Activated CD4-positive, CD25-positive, alpha-beta regulatory T cell treated with anti-CD3 and anti-CD28 coated beads, Interleukin-2, amount 50 U/mL, for 24 hours (primary cell): ENCODE data around the gene KDM4B.

ENCODE experiments used
- ATAC-seq, 2 donors: fragments of 150-1000 bp; cut with Tn5 transposase; one replicate each; pipeline ENCODE4 v1.10.0; 2021; ENCODE audit warnings: mild to moderate bottlenecking in 1 of 2, moderate library complexity in 1 of 2

KDM4B gene

GRCh38 chr19:5074830-5075394, 106.0 kb downstream of the KDM4B start:
- no peak for ATAC-seq

GRCh38 chr19:5075597-5075996, 106.7 kb downstream of the KDM4B start:
- no peak for ATAC-seq

- ATAC-seq = no peak
Measured at GRCh38 chr19:5076440-5077208, 107.7 kb downstream of the KDM4B start.

GRCh38 chr19:5077209-5077515, 108.2 kb downstream of the KDM4B start:
- ATAC-seq = no peak

- ATAC-seq = no peak
Measured at GRCh38 chr19:5078182-5078581, 109.3 kb downstream of the KDM4B start.

DNA sequence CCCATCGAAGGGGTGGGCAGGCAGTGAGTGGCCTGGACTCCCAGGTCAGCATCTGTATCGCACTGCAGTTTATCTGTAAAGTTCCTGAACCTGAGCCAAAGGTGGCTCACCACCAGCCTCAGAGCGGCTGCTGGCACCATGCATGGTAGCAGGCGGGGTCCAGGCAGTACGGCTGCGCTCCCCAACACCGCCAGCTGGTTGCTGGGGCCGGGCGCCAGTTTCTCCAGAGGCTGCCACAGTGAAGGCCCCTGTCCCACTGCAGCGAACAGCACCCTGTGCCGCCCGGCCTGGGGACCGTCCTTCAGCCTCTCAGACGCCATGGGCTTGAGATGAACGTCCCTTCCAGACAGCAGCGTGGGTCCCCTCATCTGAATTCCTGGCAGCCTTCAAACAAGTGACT, 109.8 kb downstream of the KDM4B start:
- ATAC-seq = no peak

DNA sequence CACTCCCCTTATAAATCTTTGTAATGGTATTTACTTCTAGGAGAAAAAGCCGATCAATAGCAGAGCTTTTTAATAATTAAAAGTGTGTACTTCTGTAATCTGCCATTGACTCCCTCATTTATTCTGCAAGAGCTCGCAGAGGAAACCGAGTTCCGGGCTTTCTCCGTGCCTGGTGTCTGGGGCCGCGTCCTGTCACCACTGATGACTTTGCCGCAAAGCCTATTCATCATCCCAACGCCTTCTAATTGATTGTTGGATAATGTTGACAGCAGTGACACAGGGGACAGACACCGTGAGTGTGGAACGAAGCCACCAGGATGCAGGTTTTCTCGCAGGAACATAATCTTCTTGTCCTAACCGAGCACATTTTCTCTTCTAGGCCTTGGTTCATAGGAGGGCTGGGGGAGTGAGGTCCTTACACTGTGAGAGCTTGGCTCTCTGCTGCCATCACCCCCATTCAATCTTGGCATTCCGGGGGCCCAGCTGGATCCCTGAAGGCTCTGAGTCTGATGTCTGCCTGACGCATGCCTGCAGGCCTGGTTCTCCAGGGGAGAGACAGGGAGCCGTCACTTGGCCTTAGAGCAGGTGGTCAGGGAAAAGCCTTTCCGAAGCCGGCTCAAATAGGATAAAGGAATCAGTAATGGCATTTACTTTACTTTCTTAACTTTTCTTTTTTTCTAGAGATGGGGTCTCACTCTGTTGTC, 110.3 kb downstream of the KDM4B start:
- ATAC-seq = no peak

DNA sequence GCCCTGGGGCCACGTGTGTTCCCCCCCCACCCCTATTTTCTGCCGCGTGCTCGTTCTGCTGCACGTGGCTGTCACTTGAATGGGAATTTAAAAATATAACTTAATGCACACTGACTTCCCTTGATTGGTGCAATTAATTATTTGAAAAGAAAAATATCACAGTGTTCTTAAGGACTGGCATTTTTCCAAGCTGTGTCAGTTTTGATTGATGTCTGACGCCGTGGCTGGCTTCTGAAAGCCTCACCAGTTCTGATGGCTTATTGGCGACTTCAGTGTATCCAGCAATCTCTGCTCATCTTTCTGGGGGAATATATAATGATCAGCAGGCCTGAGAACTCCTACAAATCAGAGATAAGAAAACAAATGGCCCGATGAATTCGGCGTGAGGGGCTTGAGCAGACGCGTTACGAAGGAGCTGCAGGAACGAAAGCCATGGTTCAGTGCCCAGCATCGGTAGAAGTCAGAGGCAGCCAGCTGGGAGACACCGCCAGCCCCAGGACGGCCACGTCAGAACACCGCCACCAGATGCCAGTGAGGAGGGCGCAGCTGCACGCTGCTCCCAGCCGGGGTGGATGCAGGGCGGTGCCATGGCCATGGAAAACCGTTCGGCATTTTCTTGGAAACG, 111.2 kb downstream of the KDM4B start:
- ATAC-seq = no peak

- ATAC-seq = no peak
Measured at GRCh38 chr19:5080809-5081208, 111.9 kb downstream of the KDM4B start.

DNA sequence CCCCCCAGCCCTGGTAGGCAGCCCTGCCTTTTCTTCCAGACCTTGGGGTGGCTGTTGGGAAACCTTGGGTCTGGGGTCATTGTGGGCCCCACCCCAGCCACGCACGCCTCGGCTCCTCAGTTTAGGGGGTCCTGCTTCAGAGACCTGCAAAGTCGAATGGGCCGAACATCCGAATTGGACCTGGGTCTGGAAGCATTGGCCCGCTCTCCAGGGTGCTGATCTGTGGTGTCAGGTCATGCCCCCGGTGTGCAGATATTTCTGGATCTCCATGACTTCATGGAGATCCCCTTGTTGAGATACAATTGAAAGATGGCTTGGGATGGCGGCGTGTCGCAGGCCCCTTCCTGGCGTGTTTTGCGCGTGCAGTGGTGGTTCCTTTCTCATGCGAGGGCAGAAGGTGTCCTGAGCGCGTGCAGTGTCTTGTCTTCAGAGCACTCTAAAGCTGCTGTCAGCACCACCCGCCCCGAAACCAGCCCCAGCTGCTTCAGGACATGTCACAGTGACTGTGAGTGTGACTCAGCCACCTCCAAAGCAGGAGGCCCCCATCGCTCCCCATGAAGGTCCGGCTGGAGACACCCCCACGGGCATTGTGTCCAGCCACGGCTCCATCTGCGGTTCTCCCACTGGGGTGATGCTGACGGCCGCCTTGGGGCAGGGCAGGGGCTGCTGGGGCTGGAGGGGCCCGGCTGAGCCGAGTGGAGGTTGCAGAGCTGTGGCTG, 112.7 kb downstream of the KDM4B start:
- ATAC-seq = no peak

- no peak for ATAC-seq
Measured at GRCh38 chr19:5083547-5083965, 114.6 kb downstream of the KDM4B start.

DNA sequence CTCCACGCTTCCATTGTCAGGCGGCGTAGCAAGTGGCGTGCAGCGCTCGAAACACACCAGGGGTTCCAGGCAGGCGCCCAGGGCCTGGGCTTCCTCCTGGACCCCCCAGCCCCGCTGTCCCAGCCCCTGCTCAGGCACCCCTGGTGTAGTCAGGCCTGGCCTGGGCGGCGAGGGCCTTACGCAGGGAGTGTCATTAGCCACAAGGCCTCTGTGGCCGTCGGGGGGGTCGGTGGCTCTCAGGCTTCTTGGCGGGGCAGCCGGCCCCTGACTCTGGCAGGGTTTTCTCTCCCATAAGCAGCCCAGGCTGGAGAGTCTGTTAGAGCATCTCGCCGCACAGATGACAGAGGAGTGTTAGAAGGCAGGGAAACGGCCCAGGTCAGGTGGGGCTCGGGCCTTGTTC, 116.7 kb downstream of the KDM4B start:
- no peak for ATAC-seq

DNA sequence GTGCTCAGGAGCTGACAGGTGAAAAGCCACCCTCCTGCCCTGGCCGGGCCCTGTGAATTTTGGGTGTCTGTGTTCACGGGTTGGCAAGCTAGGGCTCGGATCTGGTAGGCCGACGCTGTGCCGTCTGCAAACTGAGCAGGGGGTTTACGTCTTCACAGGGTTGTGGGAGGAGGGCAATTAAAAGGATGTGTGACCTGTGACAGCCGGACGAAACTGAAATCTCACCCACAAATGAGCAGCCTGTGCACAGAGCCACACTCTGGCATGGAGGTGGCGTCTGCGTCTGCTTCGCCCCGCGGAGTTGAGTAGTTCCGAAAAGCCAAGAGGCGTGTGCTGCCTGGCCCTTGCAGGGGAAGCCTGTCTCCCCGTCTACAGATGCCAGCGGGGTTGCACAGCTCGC, 117.3 kb downstream of the KDM4B start:
- no peak for ATAC-seq

GRCh38 chr19:5086725-5087439, 118.0 kb downstream of the KDM4B start:
- ATAC-seq = no peak

DNA sequence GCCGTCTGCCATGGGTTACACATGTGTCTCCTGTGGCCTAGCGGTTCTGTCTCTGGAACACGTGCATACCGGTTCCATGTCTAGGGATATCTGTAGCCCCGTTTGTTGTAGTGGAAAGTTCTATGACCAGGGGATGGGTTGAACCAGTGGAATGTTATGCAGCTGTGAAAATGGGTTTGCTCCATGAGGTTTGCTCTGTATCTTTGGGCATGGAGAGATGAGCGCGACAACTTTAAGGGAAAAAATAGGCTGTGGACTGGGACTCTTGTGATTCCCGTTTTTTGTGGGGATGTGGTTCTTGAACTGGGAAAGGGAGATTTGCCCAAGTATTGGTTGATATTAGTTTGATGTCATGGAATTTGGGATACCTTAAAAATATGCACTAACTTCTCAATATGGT, 120.4 kb downstream of the KDM4B start:
- no peak for ATAC-seq

GRCh38 chr19:5090465-5091017, 121.6 kb downstream of the KDM4B start:
- ATAC-seq = no peak

DNA sequence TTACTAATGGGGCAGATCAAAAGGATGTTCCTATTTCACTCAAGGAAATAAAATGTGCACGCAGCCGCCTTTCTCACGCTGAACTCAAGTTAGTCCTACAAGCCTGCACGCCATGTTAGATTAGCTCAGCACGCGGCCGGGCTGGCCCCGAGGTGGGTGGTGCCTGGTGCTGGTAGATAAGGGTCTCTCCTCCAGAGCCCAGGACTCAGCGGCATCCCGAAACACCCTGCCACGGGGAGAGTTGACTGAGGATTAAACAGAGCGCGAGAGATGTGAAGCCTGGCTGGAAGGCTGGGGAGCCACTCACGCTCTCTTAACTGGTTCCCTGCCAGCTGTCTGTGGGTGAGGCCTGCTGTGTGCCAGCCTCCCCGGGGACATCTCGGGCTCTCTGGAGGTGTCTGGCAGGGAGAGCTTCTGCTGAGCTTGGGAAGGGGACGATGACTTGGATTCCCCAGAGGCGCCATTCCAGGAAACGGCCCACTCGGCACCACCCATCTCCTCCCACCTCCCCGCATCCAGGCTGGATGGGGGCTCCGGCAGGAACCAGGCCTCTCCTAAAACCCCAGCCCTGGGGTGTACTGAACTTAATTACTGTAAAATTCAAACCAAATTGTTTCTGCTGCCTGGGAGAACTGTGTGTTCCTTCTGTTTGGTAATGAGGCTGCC, 122.2 kb downstream of the KDM4B start:
- no peak for ATAC-seq

DNA sequence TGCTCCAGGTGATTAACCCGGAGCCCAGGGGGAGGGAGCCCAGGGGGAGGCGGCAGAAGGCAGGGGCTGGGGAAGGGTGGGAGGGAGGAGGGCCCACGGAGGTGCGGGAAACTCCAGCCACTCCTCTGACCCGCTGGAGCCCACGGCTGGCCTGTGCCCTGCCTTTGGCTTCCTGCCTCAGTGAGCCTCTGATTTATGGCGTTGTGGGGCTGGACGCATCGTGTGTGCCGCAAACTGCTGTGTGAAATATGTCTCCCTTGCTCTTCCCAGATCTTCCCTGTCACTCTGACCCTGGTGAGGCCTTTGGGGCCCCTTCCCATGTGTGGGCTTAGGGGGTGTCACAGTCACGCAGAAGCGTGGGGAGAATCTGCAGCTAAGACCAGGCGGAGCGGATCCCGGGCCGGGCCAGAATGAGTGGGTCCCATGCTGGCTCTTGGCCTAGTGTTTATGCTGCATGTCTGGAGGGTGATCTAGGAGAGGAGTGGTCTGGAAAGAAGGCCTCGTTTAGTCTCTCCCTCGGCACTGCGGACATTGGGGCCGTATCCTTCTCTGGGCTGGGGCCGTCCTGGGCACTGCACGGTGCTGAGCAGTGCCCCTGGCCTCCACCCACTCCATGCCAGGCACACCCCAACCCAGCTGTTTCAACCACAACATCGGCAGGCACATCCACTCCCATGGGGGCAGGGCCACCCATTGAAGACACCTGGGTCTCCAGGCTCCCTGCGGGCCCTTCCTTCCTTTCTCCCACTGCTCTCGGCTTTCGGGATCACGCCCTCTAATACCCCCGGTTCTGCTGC, 123.0 kb downstream of the KDM4B start:
- ATAC-seq = no peak

GRCh38 chr19:5092481-5092843, 123.5 kb downstream of the KDM4B start:
- no peak for ATAC-seq

- no peak for ATAC-seq
Measured at GRCh38 chr19:5093297-5093928, 124.5 kb downstream of the KDM4B start.
